NCI-H510A (cell line): ENCODE data around the gene MYL1.

Experiments used
- DNase-seq: peaks from one replicate; lab custom pipeline; 2025; lab: John Stamatoyannopoulos, UW

Gene MYL1

DNA sequence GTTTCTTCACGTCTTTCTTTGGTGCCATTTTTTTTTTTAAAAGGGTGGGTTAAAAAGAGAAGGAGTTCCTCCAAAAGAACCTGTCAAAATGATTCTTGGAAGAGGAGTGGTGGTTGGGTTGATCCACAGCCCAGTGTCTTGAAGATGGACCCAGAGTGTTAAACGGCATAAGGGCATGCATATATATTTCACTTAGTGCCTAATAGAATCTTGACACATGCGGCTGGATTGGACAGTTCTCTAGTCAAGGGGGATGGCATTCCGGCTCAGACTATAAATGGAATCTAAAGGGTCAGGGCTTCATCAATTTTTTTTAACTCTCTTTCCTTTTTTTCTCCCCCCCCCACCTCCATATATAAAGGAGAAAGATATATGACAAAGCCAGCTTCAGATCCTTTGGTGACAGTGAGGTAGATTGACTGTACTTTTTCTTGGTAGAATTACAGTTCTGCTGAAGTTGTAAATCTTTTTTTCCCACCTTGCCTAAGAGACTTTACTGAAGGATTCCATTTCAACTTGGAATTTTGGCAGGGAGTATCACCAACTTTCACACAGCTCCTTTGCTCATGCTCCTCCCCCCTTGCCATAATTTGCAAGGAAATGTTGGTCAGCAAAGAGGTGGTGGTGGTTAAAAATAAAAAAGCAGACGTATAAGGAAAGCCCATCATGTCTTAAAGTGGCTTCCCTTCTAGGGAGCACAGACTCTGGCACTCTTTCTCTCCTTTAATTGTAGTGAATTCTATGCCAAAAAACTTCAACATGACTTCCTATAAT lies at the start of gene MYL1:
MYL1 (minus strand) TSS at position 160 of the 774 bp plus-strand sequence; CDS start at position 28, 132 bp downstream.
- DNase-seq = no peak

DNA sequence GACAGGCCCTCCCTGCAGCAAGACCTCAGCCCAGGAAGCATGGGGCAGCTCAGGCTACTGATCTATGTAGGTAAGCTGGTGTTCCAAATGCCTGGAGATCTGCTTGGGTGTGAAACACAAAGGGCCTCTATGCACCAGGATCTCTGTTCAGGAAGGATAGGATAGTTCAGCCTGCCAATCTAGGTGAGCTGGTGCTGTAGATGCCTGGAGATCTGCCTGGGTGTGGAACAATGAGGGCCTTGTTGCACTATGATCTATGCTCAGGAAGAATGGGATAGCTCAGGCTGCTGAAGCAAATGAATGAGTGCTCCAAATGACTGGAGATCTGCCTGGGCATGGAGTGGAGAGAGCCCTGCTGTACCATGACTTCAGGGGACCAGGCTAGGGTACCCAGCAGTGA lies 48.9 kb upstream of the MYL1 start:
- DNase-seq = no peak

DNA sequence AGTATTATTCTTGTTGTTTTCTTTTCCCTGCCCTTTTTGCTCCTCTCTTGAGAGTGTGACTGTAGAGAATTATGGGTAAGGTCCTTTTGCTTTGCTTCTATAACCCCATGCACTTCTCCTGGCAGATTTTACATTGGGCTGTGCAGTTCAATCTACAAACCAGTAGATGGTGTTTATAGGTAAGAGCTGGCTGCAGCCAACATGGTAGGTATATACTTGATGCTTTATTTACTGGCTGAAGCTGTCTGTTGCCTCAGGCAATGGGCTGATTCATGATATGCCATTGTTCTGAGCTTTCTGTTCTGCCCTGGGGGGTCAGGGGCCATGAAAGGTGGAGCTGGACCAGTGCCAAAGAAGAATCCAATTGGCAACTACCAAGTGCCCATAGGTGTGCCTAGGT lies 48.3 kb upstream of the MYL1 start:
- DNase-seq = no peak

DNA sequence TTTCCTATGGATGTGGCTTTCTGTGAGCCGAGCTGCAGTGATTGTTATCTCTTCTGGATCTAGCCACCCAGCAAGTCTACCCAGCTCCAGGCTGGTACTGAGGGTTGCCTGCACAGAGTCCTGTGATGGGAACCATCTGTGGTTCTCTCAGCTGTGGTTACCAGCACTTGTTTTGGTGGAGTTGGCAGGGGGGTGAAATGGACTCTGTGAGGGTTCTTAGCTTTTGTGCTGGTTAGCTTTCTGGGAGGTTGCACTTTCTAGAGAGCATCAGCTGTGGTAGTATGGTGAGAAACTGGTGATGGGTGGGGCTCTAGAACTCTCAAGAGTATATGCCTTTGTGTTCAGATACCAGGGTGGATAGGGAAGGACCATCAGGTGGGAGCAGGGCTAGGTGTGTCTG lies 45.4 kb upstream of the MYL1 start:
- no peak for DNase-seq

DNA sequence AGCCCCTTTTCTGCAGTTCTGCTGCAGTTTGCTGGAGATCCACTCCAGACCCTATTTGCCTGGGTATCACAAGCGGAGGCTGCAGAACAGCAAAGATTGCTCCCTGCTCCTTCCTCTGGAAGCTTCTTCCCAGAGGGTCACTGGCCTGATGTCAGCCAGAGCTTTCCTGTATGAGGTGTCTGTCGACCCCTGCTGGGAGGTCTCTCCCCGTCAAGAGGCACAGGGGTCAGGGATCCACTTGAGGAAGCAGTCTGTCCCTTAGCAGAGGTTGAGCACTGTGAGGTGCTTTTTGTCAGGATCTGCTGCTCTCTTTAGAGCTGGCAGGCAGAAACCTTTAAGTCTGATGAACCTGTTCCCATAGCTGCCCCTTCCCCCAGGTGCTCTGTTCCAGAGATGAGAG lies 42.0 kb upstream of the MYL1 start:
- no peak for DNase-seq

DNA sequence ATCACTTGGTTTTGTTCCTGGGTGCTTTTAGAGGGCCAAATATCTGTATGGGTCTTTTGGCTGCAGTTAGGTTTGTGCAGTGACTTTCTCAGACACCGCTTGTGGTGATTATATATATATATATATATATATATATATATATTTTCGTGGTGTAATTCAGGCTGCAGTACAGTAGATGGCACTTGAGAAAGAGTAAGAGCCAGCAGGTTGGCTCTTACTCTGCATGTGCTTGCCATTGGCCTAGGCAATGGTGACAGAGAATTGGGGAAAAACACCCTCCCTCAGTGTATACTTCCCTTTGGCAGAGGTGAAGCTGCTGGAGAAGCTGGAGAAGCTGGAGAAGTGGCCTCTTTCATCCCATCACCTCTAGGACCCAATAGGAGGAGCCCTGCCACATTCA lies 22.2 kb upstream of the MYL1 start:
- no peak for DNase-seq

DNA sequence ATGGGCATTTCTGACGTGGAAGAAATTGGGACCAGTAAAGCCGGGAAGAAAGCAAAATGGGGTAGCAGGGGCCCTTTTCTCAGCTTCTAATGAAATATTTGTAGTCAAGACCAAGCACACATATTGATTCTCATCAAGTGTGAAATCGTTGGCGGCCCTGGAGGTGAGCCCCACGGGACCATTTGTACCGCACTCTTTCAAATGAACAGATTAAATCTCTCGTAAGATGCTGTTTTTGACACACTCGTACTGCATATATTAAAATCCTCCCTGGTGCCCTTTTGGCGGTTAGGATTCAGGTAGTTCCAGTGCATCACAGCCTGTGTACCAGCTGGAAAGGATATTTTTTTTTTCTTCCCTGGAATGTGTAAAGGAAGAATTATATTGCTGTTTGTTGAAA lies 9.9 kb upstream of the MYL1 start:
- DNase-seq = no peak

DNA sequence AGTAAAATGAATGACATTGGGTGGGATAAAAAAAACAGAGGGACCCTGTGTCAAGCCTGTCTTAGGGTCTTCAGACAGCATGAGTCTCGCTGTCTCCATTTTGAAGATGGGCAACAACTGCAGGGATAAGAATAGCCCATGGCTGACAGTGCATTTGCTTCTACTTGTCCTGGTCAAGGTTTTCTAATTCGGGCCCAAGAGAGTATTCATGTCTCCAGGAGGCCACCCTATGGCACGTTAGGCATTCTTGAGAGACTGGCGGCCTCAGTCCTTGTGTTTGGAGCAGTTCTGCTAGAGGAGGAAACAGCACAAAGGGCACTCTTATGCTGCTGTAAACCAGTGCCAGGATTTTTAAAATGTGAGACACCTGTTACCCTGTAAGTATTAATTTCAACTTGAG lies 9.5 kb upstream of the MYL1 start:
- DNase-seq = no peak

DNA sequence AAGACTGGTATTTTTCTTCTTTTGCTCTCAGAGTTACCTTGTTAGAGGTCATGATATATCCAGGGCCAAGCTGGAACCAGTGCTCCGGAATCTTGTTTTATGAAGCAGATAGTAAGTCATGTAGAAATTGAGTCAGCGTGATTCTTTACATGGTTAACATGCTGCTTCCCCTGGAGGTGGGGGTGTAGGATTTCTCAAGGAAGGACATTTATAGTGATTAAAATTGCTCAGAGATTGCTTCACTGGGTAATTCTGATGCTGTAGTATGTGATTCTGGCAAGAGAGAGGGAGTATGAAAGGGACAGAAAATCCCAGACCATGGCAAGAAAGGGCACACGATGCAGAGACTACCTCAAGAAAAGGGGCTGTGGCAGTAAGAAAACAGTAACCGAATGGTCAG lies 8.0 kb upstream of the MYL1 start:
- DNase-seq = no peak

DNA sequence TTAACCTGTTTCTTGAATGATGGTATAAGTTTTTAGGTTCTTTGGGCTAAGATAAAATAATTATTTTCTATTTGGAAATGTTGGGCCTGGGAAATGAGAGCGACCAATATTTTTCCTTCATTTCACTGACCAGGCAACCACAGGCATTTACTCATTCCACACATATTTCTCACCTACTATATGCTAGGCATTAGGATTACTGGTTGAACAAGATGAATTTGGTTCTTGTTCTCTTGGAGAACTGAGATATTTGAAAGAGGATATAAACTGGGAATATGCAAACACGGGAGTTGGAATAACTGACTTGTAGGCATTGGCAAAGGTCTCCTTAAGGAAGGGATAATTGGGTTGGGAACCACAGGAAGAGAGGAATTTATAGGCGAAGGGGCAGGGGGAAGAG lies 3.9 kb upstream of the MYL1 start:
- no peak for DNase-seq

DNA sequence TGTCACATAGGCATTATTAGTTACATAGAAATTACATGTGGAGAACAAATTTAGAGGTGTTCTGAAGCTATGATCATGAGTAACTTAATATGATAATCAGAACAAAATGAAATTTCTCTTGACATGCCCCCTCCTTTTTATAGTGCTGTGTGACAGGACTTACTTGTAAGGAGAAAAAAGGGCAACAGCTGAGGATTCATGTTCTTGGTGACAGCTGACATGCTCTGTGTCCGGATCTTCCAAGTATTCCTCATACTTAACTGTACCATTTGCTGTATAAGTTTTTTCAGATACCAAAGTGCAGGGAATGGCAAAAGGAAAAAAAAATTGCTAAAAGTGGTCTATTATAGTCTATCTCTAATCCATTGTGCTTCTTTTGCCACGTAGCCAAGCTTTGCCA lies 3.5 kb upstream of the MYL1 start:
- no peak for DNase-seq

DNA sequence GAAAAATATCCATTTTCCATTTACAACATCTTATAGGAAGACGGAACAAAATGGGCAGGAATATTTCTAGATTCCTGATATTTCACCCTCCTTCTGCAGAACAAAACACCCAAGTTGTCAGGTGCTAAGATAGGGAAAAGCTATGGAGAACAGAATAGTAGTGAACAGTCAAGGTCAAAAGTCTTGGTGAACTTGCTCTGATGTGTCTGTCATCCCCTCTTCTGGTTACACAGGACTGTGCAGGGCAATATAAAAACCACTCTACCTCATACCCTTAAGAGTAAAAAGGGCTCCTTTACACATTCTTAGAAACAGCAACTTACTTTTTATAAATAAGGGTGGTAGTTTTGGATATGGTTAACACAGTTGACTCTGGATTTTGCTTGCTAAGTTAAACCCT lies 4.4 kb downstream of the MYL1 start:
- no peak for DNase-seq

DNA sequence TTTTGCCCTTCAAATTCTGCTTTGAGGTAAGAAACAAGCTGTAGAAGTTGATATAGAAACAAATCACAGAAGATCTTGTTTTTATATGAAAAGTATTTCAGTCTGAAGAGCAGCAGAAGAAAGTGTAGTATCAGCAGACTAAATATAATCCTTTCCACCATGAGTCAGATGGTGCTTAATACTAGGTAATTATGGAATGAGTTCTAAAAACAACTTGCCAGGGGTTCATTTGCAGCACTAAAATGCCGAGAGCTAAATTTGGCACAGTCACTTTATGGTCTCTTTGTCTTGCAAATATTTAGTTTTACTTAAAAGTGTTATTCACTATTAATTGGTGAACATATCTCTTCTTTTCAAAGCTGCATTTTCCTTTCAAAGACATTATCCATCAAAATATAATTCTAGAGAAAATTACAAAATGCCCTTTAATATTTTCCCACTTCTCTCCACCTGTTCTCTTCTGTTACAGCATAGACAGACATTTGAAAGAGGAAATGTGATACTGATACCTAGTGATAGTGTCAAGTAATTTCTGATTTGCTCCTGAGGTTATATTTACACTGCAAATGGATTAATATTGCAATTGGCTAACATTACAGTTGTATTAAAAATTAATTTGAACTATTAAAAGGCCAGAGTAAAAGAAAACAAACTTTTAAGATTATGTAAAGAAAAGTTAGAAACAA lies 5.3 kb downstream of the MYL1 start:
- DNase-seq = no peak

DNA sequence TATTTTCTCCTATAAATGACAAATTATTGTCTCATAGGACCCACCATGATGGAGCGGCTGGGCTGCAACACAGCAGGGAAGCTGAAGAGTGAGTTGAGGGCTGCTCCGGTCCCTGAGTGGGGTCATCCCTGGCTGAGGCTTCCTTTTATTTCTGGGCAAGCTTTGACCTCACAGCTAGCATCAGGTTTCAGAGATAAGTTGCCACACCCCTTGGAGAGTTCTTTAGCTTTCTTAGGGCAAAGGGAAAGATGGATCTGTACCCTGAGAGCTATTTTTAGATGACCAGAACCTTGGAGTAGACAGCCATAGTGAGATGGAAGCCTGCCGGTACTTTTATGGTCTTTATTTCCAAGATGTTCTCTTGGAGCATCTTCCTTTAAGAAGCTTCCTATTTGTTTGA lies 11.5 kb downstream of the MYL1 start:
- DNase-seq = no peak

DNA sequence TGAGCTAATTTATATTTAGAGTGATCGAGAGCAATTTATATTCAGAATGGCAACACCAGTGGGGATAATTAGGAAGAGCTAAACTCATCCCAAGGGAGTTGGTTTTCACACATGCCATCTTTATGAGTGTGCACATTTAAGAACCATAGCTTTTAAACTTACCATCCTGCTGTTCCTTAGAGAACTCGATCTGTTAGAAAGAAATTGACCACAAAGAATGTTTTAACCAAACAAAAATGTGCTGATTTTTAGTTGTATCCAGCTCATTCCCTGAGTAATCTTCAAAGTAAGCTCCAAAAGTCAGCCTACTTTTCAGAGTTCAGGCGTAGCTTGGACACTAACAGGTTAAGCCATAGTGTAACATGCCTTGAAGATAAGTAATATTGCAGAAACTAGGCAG lies 12.6 kb downstream of the MYL1 start:
- no peak for DNase-seq

DNA sequence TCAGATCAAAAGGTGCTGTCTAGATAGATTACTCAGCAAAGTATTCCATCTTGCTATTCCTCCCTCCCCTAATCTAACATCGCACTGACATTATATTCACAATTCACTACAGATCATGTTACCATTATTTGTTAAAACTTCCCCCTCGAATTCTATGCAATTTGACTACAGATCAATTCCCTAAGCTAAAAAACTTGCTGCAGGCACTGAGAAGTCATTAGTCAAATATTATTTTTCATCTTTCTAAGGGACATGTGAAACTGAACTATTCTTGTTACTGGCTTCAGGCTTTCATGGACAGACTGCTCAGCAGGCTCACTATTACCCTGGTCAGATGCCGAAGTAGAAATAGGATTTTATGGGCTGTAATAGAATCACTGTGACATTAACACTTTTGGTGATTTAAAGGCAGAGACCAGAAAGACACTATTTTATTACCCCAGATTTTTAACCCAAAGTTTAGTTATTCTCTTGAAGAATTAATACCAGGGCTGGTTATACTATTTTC lies 15.1 kb downstream of the MYL1 start:
- DNase-seq = no peak

DNA sequence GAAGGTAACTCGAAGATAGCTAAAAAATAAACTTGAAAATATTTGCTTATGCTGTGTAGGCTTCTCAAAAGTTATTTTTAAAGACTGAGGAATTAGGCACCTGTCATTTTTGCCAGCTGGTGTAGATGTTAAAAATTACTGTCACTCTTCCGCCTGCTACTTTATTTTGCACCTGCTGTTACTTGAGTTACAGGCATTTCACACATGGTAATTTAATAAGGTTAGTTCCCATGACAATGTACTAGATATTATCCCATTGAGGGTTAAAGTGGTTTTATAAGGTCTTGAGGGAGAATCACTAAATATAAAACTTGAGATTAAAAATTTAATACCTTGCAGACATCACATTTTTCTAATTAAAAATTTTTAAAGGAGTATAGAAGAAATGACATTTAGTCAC lies 26.6 kb downstream of the MYL1 start:
- DNase-seq = no peak

DNA sequence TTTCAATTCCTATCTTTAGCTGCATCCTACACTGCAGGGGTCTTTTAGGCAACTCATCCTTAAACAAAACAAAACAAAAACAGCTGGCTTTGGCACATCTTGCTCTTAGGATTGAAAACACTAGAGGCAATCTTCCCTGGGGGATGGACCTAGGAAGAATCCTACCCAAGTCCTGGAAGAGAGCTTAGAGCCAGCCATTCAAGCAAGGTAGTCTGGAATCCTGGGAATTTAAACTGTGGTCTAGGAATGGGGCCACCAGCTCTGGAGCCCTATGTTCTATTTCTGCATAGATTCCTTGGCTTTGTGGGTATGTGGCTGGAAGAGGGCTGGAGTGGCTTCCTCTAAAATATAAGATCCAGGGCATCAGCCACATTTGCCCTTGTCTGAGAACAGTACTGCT lies 27.7 kb downstream of the MYL1 start:
- no peak for DNase-seq

DNA sequence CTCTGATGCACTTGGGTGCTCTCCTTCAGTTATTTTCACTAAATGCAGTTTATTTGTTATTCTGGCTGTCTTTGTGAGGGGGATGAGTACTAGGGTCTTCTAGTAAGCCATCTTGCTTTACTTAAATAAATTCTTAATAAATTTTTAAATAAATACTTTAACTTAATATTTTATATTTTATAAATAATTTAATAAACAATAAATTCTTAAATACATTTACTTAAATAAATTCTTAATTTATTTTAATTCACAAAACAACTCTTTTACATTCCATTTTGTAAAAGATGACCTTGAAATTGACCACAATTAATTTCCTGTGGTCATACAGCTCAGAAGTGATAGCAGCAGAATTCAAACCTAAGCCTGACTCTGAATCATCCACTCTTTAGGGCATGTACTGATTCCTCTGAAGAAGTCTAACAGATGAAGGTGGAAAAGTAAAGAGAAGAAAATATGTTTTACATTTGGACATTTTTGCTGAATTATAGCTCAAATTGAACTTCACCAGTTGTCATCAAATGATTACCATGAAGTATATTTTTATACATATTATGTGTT lies 28.8 kb downstream of the MYL1 start:
- no peak for DNase-seq

DNA sequence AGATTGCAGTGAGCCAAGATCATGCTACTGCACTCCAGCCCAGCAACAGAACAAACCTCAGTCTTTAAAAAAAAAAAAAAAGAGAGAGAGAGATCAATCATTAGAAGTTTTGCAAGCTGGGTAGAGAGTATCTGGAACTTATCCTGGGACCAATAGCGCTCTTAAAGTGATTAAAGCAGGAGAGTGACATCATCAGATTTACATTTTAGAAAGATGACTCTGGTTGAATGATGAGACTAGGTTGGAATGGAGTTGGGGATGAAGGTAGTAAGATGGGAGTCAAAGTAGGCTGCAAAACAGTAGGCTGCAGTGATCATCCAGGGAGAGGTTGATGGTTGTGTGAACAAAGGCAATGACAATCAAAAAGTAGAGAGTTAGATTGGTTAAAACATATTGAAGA lies 37.8 kb downstream of the MYL1 start:
- no peak for DNase-seq

DNA sequence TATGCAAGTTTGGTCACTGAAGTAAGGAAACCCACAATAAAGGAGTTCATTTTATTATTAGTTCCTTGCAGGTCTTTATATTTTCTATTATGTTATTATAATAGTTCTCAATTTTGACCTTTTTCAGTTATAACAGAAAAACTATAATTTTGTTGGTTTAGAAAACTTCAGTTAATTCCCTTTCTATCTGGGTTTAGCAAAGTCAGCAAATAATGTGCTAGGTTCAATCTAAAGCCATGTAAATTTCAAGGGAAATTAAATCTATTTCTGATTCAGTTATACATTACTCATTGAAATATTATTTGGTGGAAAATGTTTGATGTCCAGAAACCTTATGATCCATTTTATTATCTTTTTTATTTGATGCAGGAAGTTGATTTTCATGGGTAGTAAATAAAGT lies 43.7 kb downstream of the MYL1 start:
- no peak for DNase-seq

DNA sequence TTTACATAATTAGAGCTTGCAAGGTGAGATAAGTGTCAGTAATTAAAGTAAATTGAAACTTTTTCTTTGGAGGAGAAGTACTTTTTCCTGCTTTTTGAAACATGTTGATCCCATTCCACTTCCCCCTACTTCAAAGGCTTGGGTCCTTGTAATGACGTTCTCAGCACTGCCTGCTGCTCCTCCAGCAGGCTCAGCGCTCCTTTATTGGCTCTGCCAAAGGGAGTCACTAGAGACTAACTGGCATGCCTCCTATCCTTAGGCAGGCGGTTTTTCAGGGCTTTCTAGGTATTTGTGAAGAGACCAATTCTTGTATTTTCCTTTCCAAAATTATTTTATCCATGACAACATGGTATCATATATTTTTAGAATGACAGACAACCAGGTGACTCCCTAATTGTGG lies 45.8 kb downstream of the MYL1 start:
- DNase-seq = no peak

DNA sequence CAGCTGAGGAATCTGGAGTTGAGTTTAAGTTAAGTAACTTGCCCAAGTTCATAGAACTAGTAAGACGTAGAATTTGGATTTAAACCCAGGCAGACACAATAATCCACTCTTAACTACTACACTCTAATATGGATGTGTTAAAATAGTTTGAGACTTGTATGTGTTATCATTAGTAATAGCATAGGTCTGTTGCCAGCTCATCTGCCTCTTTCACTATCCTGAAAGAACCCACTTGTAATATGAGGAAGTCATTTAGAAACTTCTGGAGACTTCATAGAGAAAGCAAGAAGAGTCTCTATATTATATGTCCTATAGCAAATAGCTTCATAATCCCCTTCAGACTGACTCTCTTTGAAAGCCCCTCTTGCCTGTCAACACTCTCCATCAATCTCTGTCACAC lies 46.7 kb downstream of the MYL1 start:
- DNase-seq = no peak
